ENCODE results near the gene ANKRD33B. TPM values are rescaled to one million over a fixed set of nuclear protein-coding genes. Genes with fewer than 3 reads are reported as not detected.

ANKRD33B gene
- total RNA-seq, 2 experiments from 2014 or later = 4.4 to 4.8 TPM

DNA sequence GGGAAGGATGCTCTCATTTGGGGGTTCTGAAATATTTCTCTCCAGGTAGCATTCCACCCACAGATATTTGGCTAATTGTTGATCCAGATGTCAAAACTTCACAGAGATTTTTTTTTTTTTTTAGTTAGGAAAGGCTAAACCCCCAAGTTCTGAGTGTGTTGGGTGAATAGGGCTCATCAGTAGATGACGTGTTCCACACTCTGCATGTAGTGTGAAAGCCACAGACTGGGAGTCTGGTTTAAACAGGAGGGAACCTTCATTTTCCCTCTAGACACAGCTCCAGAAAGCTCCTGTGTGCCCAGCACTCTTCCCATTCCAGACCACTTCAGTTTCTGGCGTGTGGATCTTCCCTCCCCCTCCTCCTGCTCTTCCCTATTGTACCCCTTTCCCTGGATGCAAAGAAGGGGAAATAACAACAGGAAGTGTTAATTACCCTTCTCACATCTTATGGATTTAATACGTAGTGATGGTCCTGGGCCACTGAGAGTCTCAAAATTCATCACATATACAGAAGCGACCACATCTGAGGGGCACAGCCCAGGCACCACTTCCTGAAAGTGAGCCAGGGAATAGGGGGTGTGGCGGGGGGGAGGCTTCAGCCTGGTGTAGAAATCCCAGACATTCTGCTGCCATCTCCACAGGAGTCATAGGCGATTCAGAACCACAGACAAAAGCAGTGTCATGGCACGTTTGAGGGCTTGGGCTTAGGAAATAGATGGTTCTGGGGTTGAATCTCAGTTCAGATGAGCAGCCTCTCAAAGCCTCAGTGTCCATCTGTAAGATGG lies 132.1 kb downstream of the ANKRD33B start:
- ATAC-seq (ENCODE audit: low read depth) (no peak), DNase-seq (no peak)
- Mint-ChIP-seq H3K9me3 (no peaks in the 10 kb centered on the region), H3K27me3 (no peaks in the 10 kb centered on the region), H3K4me3 (no peak overlapping the region), H3K4me1 (peaks cover 16% of the 10 kb centered on the region), H3K36me3 (peaks cover 1% of the 10 kb centered on the region), H3K27ac (no peak overlapping the region)
- POLR2A ChIA-PET = no interaction called here

- no peak overlapping the region for H3K27ac Mint-ChIP-seq
- peaks cover 20% of the 10 kb centered on the region for H3K4me1 Mint-ChIP-seq
- POLR2A ChIA-PET = no interaction called here
- H3K9me3 Mint-ChIP-seq = no peaks in the 10 kb centered on the region
- H3K36me3 Mint-ChIP-seq = peaks cover 1% of the 10 kb centered on the region
- no peak overlapping the region for H3K4me3 Mint-ChIP-seq
- H3K27me3 Mint-ChIP-seq = no peaks in the 10 kb centered on the region
- ATAC-seq (ENCODE audit: low read depth) (peak; percentile 8), DNase-seq (no peak)
These were observed 135.5 kb downstream of the ANKRD33B start for GRCh38 chr5:10699281-10699874.

GRCh38 chr5:10699987-10700386 lies 136.1 kb downstream of the ANKRD33B start:
- no peak overlapping the region for H3K4me3 Mint-ChIP-seq
- peak overlapping the region; percentile 9 for H3K27ac Mint-ChIP-seq
- no peaks in the 10 kb centered on the region for H3K27me3 Mint-ChIP-seq
- POLR2A ChIA-PET = no interaction called here
- peaks cover 26% of the 10 kb centered on the region for H3K4me1 Mint-ChIP-seq
- peak; percentile 31 for ATAC-seq (ENCODE audit: low read depth)
- no peaks in the 10 kb centered on the region for H3K9me3 Mint-ChIP-seq
- peaks cover 1% of the 10 kb centered on the region for H3K36me3 Mint-ChIP-seq
- no peak for DNase-seq

DNA sequence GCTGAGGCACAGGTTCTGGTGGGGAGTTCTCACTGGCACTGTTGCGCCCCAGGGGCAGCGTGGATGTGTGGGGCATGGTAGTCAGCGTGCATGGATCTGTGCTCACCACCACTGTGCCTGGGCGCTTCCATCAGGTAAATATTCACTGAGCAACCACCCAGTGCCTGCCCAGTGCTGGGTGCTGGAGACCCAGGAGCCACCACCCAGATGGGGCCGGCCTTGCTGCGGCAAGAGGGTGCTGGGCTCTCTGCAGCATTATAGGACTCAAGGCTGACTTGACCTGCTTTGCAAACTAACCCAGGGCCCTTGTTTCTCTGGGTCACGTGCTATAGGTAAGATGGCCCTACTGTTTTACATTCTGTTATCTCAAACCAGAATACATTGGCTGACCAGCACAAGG lies 136.6 kb downstream of the ANKRD33B start:
- Mint-ChIP-seq H3K4me3 (no peak overlapping the region), H3K9me3 (no peaks in the 10 kb centered on the region), H3K27me3 (no peaks in the 10 kb centered on the region), H3K36me3 (peaks cover 1% of the 10 kb centered on the region), H3K27ac (no peak overlapping the region), H3K4me1 (peaks cover 32% of the 10 kb centered on the region)
- ATAC-seq (ENCODE audit: low read depth) (no peak), DNase-seq (no peak)
- POLR2A ChIA-PET = no interaction called here

- no peaks in the 10 kb centered on the region for H3K27me3 Mint-ChIP-seq
- peaks cover 27% of the 10 kb centered on the region for H3K4me1 Mint-ChIP-seq
- no peaks in the 10 kb centered on the region for H3K9me3 Mint-ChIP-seq
- H3K4me3 Mint-ChIP-seq = no peak overlapping the region
- no peak for DNase-seq
- ATAC-seq (ENCODE audit: low read depth) = no peak
- H3K36me3 Mint-ChIP-seq = no peaks in the 10 kb centered on the region
- H3K27ac Mint-ChIP-seq = no peak overlapping the region
- POLR2A ChIA-PET = no interaction called here
These were observed 137.7 kb downstream of the ANKRD33B start for GRCh38 chr5:10701567-10702039.

- ATAC-seq (ENCODE audit: low read depth) (no peak), DNase-seq (no peak)
- POLR2A ChIA-PET = no interaction called here
- H3K27me3 Mint-ChIP-seq = no peaks in the 10 kb centered on the region
- no peaks in the 10 kb centered on the region for H3K36me3 Mint-ChIP-seq
- H3K4me1 Mint-ChIP-seq = peaks cover 29% of the 10 kb centered on the region
- no peak overlapping the region for H3K4me3 Mint-ChIP-seq
- H3K9me3 Mint-ChIP-seq = no peaks in the 10 kb centered on the region
- H3K27ac Mint-ChIP-seq = no peak overlapping the region
These were observed 138.3 kb downstream of the ANKRD33B start for GRCh38 chr5:10702040-10702629.

DNA sequence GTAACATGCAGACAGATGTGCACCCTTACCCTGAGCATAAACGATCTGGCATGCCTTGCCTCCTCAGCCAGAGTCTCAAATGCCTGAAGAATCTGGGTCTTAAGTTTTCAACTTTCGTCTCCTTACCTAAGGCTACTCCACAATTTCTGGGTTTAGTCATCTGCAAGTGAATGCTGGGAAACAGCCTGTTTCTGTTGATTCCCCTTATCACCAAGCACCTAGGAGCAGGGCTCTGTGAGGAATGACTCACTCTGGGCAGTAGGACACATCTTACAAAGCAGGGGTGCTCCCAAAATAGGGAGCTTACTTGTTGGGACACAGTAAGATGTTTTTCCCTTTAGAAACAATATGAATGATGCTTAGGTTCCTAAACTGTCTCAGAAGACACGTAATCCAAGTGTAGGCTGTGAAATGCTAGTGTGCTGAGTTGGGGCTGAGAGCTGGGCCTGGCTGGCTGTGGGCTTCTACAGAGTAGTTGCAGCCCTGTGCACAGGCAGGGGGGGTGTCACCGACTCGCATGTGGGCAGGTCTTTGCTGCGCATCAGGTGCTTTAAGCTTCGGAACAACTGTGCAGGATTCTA lies 139.1 kb downstream of the ANKRD33B start:
- POLR2A ChIA-PET = no interaction called here
- H3K36me3 Mint-ChIP-seq = no peaks in the 10 kb centered on the region
- H3K4me1 Mint-ChIP-seq = peaks cover 29% of the 10 kb centered on the region
- no peaks in the 10 kb centered on the region for H3K9me3 Mint-ChIP-seq
- DNase-seq = no peak
- H3K27ac Mint-ChIP-seq = no peak overlapping the region
- H3K27me3 Mint-ChIP-seq = no peaks in the 10 kb centered on the region
- no peak for ATAC-seq (ENCODE audit: low read depth)
- H3K4me3 Mint-ChIP-seq = no peak overlapping the region

GRCh38 chr5:10703676-10704075 lies 139.8 kb downstream of the ANKRD33B start:
- POLR2A ChIA-PET = no interaction called here
- no peak for DNase-seq
- peaks cover 28% of the 10 kb centered on the region for H3K4me1 Mint-ChIP-seq
- ATAC-seq (ENCODE audit: low read depth) = no peak
- H3K4me3 Mint-ChIP-seq = no peak overlapping the region
- no peaks in the 10 kb centered on the region for H3K27me3 Mint-ChIP-seq
- H3K27ac Mint-ChIP-seq = no peak overlapping the region
- H3K36me3 Mint-ChIP-seq = no peaks in the 10 kb centered on the region
- H3K9me3 Mint-ChIP-seq = no peaks in the 10 kb centered on the region

GRCh38 chr5:10704949-10705621 lies 141.2 kb downstream of the ANKRD33B start:
- ATAC-seq (ENCODE audit: low read depth) (peak; percentile 64), DNase-seq (no peak)
- Mint-ChIP-seq H3K36me3 (no peaks in the 10 kb centered on the region), H3K4me1 (peaks cover 24% of the 10 kb centered on the region), H3K9me3 (no peaks in the 10 kb centered on the region), H3K27me3 (no peaks in the 10 kb centered on the region), H3K27ac (peak overlapping the region; percentile 76), H3K4me3 (peak overlapping the region; percentile 31)
- POLR2A ChIA-PET = no interaction called here

GRCh38 chr5:10705747-10706146 lies 141.9 kb downstream of the ANKRD33B start:
- Mint-ChIP-seq H3K27ac (peak overlapping the region; percentile 76), H3K36me3 (peaks cover under 1% of the 10 kb centered on the region), H3K27me3 (no peaks in the 10 kb centered on the region), H3K9me3 (no peaks in the 10 kb centered on the region), H3K4me1 (peaks cover 23% of the 10 kb centered on the region), H3K4me3 (no peak overlapping the region)
- ATAC-seq (ENCODE audit: low read depth) (no peak), DNase-seq (no peak)
- POLR2A ChIA-PET = no interaction called here

- Mint-ChIP-seq H3K9me3 (no peaks in the 10 kb centered on the region), H3K4me1 (peaks cover 23% of the 10 kb centered on the region), H3K4me3 (no peak overlapping the region), H3K27ac (no peak overlapping the region), H3K27me3 (no peaks in the 10 kb centered on the region), H3K36me3 (peaks cover 2% of the 10 kb centered on the region)
- POLR2A ChIA-PET = no interaction called here
- DNase-seq (no peak), ATAC-seq (ENCODE audit: low read depth) (no peak)
These were observed 142.5 kb downstream of the ANKRD33B start for GRCh38 chr5:10706326-10706725.
